Measurements from ENCODE around the gene FANCI. TPM values are rescaled to one million over a fixed set of nuclear protein-coding genes. Genes with fewer than 3 reads are reported as not detected.
A peak's percentile ranks its signal among the peaks of the same experiment; 100 is the strongest.

The FANCI gene
- total and polyA plus RNA-seq, 7 donors: 2.0 to 16.0 (median 2.8) TPM

- H3K27ac ChIP-seq: no peak overlapping the region
- DNase-seq: no peak
- H3K4me1 ChIP-seq: peaks cover 0 to 20% (median 8%) of the 10 kb centered on the region in 4 donors
- H3K9me3 ChIP-seq: no peaks in the 10 kb centered on the region
- intact Hi-C loops (cut with DNase I): loop anchor here (5.0 kb wide), 1 partner anchor 201 kb away; no protein-coding TSS in a partner anchor
- H3K4me3 ChIP-seq: no peak overlapping the region
- TF ChIP-seq POLR2AphosphoS5 (IDR thresholded peaks at IDR 0.05): no peak
- 22 to 35% methylated on average over 13 of the region's 13 CpGs for WGBS, 2 donors
- H3K36me3 ChIP-seq: no peaks in the 10 kb centered on the region
- peaks cover 29 to 95% (median 75%) of the 10 kb centered on the region in 3 donors for H3K27me3 ChIP-seq
These were observed 113.0 kb downstream of the FANCI start for GRCh38 chr15:89356634-89357298.

- Histone ChIP-seq H3K27ac (no peak overlapping the region), H3K36me3 (no peaks in the 10 kb centered on the region), H3K4me3 (peak overlapping the region; percentile 11 to 50 (median 38)), H3K27me3 (peaks cover 43 to 100% (median 89%) of the 10 kb centered on the region in 3 donors), H3K9me3 (no peaks in the 10 kb centered on the region), H3K4me1 (peaks cover 0 to 32% (median 17%) of the 10 kb centered on the region in 4 donors)
- intact Hi-C loops (cut with DNase I): loop anchor here (1.0 to 5.0 kb wide), 2 partner anchors 72 to 199 kb away; no protein-coding TSS in a partner anchor
- WGBS, 2 donors: 7 to 11% methylated on average over 16 of the region's 16 CpGs
- DNase-seq: no peak
- TF ChIP-seq CTCF (IDR thresholded peaks at IDR 0.05): no peak
- no peak for TF ChIP-seq POLR2AphosphoS5 (IDR thresholded peaks at IDR 0.05)
- TF ChIP-seq EP300 (IDR thresholded peaks at IDR 0.05): no peak
- TF ChIP-seq POLR2A (IDR thresholded peaks at IDR 0.05): no peak
These were observed 114.6 kb downstream of the FANCI start for GRCh38 chr15:89358435-89358754.

GRCh38 chr15:89358755-89359439 lies 115.1 kb downstream of the FANCI start:
- Histone ChIP-seq H3K27me3 (peaks cover 44 to 100% (median 89%) of the 10 kb centered on the region in 3 donors), H3K4me3 (peak overlapping the region; percentile 11 to 50 (median 38)), H3K36me3 (no peaks in the 10 kb centered on the region), H3K9me3 (no peaks in the 10 kb centered on the region), H3K4me1 (peaks cover 0 to 32% (median 17%) of the 10 kb centered on the region in 4 donors), H3K27ac (no peak overlapping the region)
- 3 to 4% methylated on average over 68 of the region's 68 CpGs for WGBS, 2 donors
- peak; percentile 81 for DNase-seq
- TF ChIP-seq CTCF (IDR thresholded peaks at IDR 0.05) (peak; percentile 96 to 100 (median 98)), POLR2AphosphoS5 (IDR thresholded peaks at IDR 0.05) (no peak), POLR2A (IDR thresholded peaks at IDR 0.05) (no peak)
- intact Hi-C loops (cut with DNase I): loop anchor here (1.0 to 5.0 kb wide), 2 partner anchors 71 to 198 kb away; no protein-coding TSS in a partner anchor

GRCh38 chr15:89359471-89360293 lies 115.9 kb downstream of the FANCI start:
- intact Hi-C loops (cut with DNase I): loop anchor here (5.0 kb wide), 1 partner anchor 198 kb away; no protein-coding TSS in a partner anchor
- Histone ChIP-seq H3K4me1 (peaks cover 0 to 32% (median 17%) of the 10 kb centered on the region in 4 donors), H3K27ac (no peak overlapping the region), H3K9me3 (no peaks in the 10 kb centered on the region), H3K27me3 (peaks cover 52 to 100% (median 92%) of the 10 kb centered on the region in 3 donors), H3K36me3 (no peaks in the 10 kb centered on the region), H3K4me3 (peak overlapping the region in 1 of 4 donors; percentile 50)
- TF ChIP-seq POLR2A (IDR thresholded peaks at IDR 0.05) (no peak), POLR2AphosphoS5 (IDR thresholded peaks at IDR 0.05) (no peak), EP300 (IDR thresholded peaks at IDR 0.05) (no peak)
- DNase-seq: no peak
- 12 to 14% methylated on average over 32 of the region's 32 CpGs for WGBS, 2 donors

GRCh38 chr15:89360294-89360971 lies 116.7 kb downstream of the FANCI start:
- Histone ChIP-seq H3K4me1 (peaks cover 0 to 32% (median 17%) of the 10 kb centered on the region in 4 donors), H3K27me3 (peaks cover 59 to 100% (median 92%) of the 10 kb centered on the region in 3 donors), H3K4me3 (no peak overlapping the region), H3K9me3 (no peaks in the 10 kb centered on the region), H3K27ac (no peak overlapping the region), H3K36me3 (no peaks in the 10 kb centered on the region)
- DNase-seq: no peak
- WGBS, 2 donors: 7 to 16% methylated on average over 31 of the region's 31 CpGs
- intact Hi-C loops (cut with DNase I): no loop called here
- TF ChIP-seq POLR2AphosphoS5 (IDR thresholded peaks at IDR 0.05): no peak
- no peak for TF ChIP-seq CTCF (IDR thresholded peaks at IDR 0.05)
- TF ChIP-seq EP300 (IDR thresholded peaks at IDR 0.05): no peak
- no peak for TF ChIP-seq POLR2A (IDR thresholded peaks at IDR 0.05)

Data from sigmoid colon (tissue), 7 donors.